ENCODE measurements around the gene NRN1.

- TF ChIP-seq CTCF (IDR thresholded peaks at IDR 0.05; ENCODE audit: low read length) (no peak), EZH2 (IDR thresholded peaks at IDR 0.05; ENCODE audit: borderline replicate concordance, low read length) (no peak)
Measured at GRCh38 chr6:5960456-5960855, 46.3 kb downstream of the NRN1 start.
